Stimulated activated CD4-positive, alpha-beta T cell treated with anti-CD3 and anti-CD28 coated beads, Interleukin-15, amount 100 ng/mL, for 1 hour (primary cell): ENCODE results near the gene ZNF276.
"Not testable (repeated sequence)": the region's sequence is repeated elsewhere in the genome, so short reads cannot be mapped to it uniquely, and the experiment has no call there.

Experiments
- DNase-seq, 2 donors: peaks; one replicate each; pipeline ENCODE4 v3.0.0-alpha.2; 2020; ENCODE audit warnings: low read depth in 1 of 2, low spot score in 1 of 2

ZNF276 gene

DNA sequence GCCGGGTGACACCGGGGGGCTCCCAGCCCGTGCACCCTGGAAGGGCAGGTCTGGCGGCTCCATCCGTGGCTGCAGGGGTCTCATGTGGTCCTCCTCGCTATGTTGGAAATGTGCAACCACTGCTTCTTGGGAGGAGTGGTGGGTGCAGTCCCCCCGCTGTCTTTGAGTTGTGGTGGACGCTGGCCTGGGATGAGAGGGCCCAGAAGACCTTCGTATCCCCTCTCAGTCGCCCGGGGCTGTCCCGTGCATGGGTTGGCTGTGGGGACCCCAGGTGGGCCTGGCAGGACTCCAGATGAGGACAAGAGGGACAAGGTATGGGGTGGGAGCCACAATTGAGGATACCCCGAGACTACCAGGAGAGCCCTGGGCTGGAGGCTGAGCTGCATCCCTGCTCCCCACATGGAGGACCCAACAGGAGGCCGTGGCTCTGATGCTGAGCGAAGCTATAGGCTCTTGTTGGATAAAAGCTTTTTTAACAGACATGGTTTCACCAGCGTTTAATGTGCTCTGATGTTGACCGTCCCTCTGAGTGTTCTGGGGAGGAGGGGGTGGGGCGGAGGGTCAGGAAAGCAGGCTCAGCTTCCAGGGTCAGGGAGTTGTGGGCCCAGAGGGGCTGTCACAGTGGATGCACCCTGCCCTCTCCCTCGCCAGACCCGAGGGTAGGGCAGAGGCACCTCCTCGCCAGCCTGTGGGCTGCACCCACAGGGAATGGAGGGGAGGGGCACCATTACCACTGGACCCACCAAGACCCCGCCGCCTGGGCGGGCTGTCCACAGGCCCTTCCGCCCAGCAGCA, 25.3 kb upstream of the ZNF276 start:
- no peak for DNase-seq

DNA sequence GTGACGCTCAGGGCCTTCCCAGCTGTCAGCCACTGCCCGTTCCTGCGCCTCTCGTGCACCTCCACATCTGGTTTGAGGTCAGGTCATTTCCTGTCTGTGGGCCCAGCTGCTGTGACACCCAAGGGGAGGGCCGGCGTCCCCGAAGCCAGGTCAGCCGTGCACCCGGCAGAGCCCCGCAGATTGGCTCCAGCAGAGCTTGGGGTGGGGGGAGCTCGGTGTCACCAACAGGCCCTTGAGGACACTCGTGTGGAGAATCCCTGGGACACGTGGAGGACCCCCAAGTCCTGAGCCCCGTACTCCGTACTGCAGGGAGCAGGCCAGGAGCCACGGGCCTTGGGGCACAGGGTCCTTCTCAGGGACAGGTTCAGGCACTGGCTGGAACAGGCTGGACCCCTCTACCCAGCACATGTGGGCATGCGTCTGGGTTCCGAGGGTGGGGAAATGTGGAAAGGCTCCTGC, 24.6 kb upstream of the ZNF276 start:
- DNase-seq: no peak

DNA sequence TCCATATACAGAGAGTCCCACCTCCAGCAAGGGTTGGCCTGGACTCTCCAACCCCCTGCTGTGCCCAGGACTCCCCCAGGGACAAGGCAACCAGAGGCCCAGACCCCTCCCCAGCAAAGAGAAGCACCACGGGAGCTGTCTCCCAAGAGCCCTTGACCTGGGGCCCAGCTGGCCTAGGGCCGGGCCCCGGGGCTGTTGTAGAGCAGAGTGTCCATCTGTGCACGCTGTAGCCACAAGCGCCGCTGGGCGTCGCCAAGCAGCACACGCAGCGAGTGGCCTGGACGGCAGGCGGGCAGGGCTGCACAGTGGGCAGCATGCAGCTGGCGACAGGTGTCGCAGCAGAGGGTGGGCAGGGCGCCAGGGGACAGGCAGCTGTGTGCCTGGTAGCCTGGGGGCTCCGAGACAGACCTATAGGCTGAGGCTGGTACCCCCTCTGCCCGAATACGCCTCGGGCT, 24.1 kb upstream of the ZNF276 start:
- DNase-seq: no peak

DNA sequence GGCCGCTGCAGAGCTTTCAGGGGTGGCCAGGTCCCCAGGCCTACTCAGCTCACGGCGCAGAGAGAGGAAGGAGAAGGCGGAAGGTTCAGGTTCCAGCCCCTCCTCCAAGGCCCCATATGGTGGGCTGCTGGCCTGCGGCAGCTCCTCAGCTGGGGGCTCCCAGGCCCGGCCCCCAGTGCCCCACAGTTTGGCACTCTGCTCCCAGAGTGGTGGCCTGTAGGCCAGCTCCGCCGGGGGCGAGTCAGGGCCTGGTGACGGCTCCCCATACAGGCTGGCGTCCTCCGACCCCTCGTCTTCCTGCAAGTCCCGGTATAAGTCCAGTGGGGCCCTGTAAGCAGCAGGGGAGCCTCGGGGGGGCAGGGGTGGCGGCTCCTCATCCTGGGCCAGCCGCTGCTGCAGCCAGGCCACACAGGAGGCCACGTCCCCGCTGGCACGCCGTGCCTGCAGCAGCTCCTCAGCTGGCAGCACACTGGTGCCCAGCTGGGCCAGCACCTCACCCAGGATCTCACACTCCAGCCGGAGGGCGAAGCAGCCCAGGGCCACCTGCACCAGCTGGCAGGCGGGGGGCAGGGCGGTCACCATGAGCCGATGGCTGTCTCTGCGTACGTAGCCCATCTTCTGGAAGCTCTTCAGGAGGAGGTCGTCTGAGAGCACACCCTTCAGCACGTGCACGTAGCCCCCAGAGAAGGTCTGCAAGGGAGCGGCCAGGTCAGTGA, 23.6 kb upstream of the ZNF276 start:
- no peak for DNase-seq

DNA sequence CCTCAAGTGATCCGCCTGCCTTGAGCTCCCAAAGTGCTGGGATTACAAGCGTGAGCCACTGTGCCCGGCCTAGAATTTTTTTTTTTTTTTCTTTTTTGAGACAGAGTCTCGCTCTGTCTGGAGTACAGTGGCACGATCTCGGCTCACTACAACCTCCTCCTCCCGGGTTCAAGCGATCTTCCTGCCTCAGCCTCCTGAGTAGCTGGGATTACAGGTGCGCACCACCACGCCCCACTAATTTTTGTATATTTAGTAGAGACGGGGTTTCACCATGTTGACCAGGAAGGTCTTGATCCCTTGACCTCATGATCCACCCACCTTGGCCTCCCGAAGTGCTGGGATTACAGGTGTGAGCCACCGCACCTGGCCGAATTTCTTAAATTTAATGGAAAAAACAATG, 22.6 kb upstream of the ZNF276 start:
- not testable (repeated sequence) for DNase-seq

DNA sequence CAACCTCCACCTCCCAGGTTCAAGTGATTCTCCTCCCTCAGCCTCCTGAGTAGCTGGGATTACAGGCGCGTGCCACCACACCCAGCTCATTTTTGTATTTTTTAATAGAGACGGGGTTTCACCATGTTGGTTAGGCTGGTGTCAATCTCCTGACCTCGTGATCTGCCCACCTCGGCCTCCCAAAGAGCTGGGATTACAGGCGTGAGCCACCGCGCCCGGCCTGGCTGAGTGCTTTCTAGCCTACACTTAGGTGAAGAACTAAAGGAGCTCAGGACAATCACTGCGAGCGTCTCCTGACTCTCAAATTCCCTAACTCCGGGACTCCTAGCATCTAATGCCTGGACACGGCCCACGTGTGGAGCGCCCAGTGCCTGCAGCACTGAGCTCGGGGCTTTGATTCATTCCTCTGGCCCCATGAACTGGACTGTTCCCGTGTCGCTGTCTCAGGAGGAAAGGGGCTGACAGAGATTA, 21.7 kb upstream of the ZNF276 start:
- not testable (repeated sequence) for DNase-seq

DNA sequence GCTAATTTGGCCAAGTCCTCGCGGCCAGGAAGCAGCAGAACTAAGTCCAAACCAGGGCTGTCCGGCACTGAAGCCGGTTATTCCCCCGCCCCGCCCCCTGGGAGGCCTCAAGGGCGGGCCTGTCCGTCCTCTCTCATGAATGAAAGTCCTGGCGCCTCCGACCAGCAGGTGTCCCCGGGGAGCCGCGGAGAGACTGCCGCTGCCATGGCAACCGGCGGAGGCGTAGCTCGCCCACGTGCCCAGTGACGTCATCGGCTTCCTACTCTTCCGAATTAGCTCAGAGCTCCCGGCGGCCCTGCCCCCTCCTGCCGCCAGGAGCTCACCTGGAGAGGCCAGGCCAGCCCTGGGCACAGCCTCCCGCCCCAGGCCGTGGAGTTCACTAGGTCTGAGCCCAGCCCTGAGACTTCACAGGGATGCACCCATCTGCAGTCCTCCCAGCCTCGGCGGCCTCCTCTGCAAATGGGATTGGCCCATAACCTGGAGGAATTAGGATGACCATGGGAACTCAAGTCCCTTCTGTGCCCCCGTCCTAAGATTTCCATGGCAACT, 21.2 kb upstream of the ZNF276 start:
- peak; percentile 90 to 96 for DNase-seq

DNA sequence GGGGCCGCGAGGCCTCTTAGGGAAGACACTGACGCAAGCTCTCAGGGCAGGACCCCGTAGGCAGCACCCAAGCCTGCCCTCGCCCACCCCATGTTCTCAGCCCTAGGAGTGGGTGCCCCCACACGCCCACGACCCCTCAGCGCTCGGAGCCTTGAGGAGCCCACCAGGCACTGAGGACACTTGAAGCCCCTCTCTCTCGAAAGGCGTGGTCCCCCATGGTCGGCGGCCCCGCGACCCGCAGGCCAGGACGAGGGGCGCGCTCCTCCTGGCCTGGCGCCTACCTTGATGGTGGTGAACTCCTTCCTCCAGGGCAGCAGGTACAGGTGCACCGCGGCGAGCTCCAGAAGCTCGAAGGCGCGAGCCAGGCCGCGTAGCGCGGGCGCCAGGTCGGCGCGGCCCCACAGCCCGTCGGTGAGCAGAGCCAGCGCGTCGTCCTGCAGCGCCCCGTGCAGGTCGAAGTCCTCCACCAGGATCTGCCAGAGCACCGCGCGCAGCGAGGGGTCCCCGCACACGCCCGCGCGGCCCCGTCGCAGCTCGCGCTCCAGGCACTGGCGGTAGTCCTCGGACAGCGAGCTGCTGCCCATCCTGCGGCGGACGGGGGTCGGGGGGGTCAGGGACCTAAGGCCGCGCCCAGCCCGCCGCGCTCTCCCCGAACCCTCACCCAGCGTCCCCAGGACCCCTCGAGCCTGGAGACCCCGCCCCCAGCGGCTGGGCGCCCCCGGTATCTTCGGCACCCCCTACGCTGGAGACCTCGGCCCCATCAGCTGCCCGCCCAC, 20.5 kb upstream of the ZNF276 start:
- DNase-seq: no peak

DNA sequence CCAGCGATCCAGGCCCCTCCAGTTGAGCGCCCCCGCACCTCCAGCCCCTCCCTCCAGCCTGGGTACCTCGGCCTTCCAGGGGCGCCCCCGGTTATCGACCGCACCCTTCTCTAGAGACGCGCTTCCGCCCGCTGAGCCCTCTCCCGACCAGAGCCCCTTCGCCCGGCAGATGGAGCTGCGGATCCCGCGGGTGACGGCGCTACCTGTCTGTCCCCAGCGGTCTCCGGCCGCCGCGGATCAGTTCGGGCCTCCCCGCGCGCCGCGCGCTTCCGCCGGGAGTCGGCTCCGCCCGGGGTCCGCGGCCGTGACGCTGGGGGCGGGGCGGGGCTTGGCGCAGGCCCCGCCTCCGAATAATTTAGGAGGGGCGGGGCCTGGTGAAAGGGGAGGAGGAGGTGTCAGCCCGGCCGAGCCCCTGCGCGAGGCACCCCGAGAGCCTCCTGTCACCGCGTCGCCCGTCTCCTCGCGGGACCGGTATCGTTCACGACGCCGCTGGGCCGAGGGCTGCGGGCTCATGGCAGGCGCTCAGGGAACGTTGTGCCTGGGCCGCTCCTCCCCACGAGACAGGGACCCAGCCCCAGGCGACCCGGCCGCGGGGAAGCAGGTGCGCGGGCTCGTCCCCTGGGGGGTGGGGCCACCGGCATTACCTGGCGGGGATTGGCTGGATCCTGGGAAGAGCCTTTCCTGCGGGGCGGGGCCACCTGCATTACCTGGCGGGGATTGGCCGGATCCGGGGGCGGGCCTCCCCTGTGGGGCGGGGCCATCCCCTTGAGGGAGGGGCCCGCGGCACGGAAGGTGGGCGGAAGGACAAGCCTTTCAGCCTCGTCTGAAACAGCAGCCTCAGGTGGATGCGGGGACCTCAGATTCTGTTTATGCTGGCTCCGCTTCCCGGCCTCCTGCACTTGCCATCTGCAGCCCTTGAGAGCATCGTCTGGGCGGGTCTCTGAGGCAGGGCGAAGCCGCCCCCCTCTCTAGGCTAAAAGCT, 19.6 kb upstream of the ZNF276 start, which contains the start of gene SPATA2L:
Gene SPATA2L, minus strand, starts transcription at position 281 of the 982 bp plus-strand sequence. CDS start 473 bp downstream, outside the sequence.
- DNase-seq: peak; percentile 96 to 98

DNA sequence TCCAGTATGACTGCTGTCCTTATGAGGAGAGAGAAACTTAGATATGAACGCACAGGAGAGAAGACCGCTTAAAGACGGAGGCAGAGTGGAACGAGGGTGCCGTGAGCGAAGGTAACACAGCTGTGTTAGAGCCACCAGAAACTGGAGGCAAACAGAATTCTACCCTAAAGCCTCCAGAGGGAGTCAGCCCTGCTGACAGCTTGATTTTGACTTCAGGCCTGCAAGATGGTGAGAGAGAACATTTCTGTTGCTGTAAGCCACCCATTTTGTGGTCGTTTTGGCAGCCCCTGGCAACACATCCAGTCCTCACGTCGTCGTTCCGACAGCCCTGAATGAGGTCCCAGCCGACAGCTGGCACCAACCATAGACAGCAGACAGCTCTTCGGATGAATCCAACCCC, 17.1 kb upstream of the ZNF276 start:
- DNase-seq: no peak

DNA sequence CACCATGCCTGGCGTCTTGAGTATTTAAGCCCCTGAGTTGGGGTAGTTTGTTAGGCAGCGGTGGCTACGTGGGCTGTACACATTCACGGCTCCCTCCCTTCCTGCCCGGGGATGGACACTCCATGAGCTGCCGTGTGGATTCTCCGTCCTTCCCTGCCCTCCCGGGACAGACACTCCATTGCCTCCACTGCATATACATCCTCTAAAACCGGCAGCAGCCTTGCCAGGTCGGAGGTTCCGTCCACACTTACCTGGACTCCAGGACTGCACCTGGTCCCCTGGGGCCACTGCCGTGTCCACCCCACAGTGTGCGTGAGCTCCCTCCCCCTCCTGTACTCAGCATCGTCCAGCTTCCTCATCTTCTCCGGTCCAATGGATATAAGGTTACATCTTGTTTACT, 16.3 kb upstream of the ZNF276 start:
- no peak for DNase-seq

DNA sequence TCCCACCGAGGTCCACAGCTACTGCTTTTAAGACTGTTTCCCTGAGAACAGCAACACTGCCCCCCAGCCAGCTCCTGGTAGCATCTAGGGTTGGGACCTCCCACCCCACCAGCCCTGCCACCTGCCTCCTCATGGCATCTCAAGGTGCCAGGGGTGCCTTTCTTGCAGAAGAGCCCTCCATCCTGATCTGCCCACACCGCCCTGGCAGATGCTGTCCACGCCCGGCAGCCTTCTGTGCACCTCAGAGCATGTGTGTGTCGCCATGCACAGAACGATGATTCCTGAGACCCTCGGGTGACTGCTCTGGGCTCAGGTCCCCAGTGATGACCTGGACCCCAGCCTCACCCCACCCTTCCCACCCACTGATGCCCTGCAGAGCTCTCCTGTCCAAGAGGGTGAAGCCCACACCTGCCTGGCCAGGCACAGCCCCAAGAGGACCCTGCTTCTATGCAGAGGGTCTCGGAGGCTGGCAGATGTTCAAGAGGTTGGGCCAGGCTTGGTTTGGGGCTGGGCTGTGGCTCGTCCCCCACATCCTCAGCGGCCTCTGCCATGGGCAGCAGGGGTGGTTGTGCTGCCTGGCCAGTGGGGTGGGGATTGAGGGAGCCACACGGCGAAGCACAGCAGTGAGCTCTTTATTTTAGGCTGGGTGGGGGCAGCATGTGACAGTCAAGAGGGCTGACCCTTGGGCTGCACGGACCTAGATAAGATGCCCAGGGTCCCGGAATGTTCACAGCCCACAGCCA, 14.6 kb upstream of the ZNF276 start:
- DNase-seq: no peak

DNA sequence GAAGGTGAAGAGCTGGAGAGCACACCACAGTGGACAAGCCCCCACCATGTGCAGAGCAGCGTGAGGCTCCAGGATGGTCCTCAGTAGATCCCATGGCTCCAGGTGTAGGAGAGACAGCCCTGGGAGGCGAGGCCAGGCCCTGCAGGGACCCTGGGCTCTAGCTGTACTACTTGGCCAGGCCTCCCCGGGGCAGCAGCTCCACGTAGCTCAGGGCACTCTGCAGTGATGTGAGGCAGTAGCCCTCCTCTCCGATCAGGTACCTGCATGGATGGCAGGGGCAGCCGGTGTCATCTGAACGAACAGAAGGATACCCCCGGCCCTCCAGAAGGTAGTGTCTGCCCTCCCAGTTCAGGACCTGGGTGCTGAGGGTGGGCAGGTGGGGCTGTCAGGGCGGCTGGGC, 13.6 kb upstream of the ZNF276 start:
- no peak for DNase-seq

DNA sequence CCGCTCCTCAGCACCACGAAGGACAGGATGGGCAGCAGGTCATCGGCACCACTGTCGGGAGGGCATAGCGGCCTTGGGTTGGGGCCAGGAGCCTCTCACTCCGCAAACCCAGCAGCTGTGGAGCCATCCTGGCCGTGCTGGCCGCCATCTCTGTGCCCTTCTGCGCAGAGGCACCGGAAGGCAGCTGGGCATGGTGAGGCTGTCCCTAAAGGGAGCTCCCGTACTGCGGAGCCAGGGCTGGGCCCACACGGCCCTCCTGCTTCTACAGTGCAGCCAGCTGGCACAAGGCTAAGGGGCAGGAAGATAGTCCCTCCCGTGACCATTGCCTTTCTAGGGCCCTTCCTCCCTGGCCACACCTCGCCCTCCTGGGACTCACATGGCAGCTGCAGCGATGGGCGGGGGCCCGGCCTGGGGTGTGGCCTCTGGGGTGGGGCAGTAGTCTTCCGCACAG, 12.8 kb upstream of the ZNF276 start:
- DNase-seq: no peak

DNA sequence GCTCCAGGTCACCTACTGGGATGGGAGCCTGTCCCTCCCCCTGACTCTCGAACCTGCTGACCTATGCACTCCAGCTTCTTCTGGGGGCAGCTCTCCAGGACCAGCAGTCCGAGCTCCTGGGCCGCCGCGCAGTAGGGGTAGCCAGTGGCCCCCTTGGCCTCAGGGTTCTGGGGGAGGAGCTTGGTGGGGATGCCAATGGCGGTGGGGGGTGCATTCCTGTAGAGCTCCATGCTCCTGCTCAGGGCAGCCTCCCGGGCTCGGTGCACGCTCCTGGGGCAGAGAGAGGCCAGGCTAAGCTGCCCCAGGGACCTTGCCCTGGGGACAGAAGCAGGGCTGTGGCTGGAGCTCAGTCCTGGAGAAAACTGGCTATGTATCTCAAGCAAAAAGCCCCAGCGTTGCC, 12.2 kb upstream of the ZNF276 start:
- no peak for DNase-seq

DNA sequence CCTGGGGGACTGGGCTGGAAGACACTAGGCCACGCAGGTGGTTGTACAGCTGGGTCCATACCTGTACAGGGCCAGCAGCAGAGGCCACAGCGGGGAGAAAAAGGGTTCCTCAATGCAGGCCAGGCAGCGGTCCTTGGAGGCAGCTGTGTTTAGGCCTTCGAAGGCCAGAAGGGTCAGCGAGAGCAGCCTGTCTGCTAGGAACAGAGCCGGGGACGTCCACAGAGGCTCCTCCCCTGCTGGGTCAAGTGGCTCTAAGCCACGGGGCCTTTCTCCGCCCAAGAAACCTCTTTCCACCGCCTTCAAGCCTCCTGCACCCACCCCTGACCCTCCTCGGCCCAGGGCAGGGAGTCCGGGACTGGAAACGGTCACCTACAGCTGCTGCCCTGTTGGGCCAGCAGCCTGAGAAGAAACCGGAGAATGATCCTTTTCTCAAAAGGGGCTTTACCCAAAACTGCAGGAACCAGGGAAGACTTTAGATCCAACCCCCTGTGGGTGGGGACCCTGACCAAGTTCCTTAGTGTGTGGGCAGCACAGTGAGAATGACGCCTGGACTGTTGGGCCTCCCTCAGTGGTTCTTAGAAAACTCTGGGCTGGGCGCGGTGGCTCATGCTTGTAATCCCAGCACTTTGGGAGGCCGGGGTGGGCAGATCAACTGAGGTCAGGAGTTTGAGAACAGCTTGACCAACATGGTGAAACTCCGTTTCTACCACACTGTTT, 11.5 kb upstream of the ZNF276 start:
- DNase-seq: no peak

DNA sequence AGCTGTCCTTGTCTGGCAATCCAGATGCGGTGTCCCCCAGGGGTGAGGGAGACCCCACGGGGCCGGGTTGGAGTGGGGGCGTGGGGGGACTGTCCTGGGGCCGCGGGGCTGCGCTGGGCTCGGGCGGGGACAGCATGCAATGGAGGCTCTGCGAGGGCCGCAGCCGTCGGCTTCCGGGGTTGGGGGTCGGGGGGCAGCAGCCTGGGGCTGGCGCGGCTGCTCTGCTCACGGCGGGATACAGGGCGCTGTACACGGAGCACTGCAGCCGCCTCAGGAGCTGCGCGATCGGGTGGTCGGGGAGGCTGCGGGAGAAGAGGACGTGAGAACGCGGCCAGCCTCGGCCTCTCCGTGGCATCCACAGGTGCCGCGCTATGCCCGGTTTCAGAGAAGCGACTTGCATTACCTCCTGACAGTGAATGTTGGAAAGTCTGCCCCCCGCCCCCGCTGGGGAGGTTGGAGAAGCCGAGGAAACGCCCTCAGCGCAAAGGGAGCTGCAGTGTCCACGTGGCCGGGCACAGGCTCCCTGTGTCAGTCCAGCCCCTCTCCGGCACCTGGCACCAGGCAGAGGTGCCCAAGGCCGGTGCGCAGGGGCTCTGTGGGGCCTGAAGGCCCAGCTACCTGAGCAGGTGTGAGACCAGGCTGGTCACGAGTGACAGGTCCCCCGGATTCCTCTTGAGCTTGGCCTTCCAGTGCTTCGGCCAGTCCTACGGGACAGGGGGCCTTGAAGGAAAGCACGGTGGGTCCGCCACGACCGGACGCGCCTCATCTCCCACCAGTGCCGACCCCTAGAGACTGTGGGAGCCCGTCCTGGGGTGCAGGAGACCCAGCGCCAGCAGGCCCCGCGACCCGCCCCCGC, 10.4 kb upstream of the ZNF276 start:
- DNase-seq: no peak
